ENCODE results near the gene NTHL1.

The NTHL1 gene

DNA sequence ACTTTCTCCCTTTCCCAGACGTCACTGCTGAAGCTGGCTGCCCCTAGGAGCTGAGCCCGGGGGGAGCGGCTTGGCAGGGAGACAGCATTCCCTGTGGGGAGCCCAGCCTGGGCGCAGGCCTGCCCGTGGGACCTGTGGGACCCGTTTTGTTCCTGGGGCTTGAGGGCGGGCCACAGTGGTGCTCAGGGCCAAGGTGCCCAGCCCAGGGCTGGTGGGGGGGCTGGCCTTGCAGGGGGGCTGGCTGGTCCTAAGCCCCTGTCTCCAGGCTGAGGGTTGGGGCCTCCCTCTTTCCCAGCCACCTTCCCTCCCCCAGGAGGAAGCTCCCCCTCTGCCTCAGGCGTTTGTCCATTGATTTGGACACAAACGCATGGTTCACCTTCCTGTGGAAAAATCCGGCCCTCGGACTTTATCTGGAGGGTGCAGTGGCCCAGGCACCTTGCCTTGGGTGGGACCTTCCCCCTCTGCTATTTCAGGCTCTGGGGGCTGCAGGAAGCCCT, 16.5 kb downstream of the NTHL1 start:
- in situ Hi-C loops (cut with HindIII; ENCODE audit: low sequenced_read_pairs) = no loop called here

DNA sequence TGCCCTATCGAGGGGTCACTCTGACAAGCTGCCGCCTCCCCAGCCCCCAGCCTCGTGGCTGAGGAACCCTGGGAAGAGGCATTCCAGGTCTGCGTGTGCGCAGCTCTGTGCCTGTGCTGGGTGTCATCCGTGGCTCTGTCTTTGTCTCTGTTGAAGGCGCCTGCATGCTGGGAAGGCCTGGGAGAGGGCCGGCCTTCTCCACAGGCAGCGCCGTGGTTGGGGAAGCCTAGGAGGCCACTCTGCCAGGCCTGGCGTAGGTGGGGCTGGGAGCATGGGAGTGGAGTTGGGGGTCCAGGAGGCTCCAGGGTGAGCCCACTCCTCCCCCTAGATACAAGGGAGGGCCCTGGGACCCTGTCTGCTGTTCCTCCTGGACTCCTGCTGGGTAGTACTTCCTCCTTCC, 17.6 kb downstream of the NTHL1 start:
- in situ Hi-C loops (cut with HindIII; ENCODE audit: low sequenced_read_pairs) = no loop called here

DNA sequence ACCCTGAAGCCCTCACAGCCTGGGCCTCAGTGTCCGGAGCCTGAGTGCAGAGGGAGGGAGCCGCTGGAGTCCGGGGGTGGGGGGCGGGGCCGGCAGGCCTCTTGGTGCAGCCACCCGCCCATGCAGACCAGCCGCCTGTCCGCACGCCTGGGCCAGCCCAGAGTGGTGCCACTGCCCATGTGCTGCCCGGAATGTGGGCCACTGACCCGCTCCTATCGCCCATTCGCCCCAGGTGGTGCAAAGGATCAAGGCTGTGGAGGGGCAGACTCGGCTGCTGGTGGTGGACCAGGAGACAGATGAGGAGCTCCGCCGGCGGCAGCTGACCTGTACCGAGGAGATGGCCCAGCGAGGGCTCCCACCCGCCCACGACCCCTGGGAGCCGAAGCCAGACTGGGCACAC, 18.3 kb downstream of the NTHL1 start:
- in situ Hi-C loops (cut with HindIII; ENCODE audit: low sequenced_read_pairs) = no loop called here

DNA sequence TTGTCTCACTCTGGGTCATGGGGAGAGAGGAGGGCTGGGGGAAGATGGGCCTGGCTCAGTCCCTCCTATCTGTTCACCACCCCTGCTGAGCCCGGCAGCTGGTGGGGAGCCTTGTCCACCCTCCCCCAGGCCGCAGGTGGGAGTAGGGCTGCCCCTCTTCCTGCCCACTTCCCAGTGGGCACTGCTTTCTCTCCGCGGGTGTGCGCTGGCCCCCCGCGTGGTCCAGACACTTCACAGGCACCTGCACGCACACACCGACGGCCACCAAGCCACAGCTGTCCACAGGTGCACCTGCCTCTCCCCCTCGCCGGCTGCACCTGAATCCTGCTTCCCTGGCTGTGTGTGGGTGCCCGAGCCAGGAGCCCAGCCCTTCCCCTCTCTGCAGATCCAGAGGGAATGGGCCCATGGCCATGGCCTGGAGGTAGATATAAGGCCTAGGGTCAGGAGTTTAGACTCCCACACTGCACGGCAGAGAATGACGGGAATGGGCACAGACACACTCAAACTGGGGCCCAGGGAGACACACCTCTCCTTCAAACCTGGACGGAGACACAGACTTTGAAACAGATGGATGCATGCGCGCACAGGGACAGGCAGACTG, 18.9 kb downstream of the NTHL1 start:
- in situ Hi-C loops (cut with HindIII; ENCODE audit: low sequenced_read_pairs) = no loop called here

DNA sequence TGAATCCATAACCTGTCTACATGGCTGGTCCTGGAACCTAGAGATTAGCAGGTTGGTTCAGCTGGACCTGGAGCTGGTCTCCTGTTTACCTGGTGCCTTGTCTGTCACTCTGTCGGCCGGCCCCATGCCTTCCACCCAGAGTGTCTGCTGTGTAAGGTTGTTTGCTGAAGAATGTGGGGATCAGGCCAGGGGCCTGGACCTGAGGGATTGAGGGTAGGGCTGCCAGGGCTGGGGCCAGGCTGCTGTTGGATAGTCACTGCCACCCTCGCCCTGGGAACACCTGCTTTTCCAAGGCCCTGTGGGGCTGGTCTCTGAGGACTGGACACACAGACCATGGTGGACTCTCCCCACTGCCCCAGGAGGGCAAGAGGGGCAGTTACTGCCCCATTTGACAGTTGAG, 19.5 kb downstream of the NTHL1 start:
- in situ Hi-C loops (cut with HindIII; ENCODE audit: low sequenced_read_pairs) = no loop called here

DNA sequence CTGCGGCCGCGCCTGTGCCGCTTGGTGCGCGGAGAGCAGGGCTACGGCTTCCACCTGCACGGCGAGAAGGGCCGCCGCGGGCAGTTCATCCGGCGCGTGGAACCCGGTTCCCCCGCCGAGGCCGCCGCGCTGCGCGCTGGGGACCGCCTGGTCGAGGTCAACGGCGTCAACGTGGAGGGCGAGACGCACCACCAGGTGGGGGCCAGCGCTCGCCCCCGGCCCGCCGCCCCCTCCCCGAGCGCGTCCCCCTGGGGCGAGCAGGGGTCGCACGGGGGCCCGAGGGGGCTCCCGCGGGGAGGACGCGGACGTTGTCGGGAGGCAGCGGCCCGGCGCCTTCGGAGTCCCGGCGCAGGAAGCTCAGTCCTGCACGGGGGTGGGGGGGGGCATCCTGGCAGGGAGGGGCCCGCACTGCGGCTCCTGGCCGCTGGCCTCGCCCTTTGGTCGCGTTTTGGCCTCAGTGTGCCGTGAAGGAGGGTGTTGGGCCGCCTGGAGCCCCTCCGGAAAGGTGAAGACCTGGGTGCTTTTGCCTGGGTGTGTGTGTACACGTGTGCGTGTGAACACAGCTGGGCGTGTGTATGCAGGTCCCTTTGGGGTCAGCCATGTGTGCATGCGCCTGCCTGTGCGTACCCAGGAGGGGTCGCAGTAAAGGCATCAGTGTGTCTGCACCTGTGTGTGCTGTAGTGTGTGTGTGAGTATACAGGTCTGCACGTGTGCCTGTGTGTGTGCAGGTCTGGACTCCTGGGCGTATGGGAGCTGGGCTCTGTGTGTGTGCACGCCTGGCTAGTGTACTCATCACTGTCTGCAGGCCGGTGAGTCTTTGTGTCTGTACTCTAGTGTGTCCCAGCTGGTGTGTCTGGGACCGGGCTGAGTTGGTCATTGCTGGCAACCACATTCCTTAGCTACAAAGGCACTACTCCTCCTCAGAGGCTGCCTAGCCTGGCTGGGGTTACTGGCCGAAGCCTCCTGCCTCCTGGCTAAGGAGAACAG, 20.3 kb downstream of the NTHL1 start:
- in situ Hi-C loops (cut with HindIII; ENCODE audit: low sequenced_read_pairs) = no loop called here

- in situ Hi-C loops (cut with HindIII; ENCODE audit: low sequenced_read_pairs) = no loop called here
These were observed 21.1 kb downstream of the NTHL1 start, which contains the start of gene NHERF2 for GRCh38 chr16:2026461-2027023. TSS of gene NHERF2 (plus strand) at chr16:2026902. CDS start at chr16:2027006, 104 bp downstream.

DNA sequence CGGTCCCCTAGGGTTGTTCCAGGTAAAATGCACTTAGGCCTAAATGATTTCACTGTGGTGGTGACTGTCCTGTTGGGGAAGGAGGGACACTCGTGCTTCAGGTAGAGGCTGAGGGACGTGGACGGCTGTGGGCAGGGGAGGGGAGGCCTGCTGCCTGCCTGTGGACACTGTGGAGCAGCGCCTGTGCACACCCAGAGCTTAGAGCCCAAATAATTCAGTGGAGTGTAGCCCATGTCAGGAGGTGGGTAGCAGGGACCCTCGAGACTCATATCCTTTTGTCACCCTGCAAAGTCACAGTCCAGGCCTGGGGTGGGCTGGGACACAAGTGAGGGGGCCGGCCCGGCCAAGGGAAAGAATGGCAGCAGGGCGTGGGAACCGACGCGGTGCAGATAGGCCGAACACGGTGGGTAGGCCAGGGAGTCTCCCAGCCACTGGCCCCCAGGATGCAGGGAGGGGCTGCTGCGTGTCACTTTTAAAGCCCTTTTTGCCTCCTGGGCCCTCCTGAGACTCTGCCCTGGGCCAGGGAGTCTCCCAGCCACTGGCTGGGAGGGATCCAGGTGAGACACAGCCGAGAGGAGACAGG, 21.7 kb downstream of the NTHL1 start:
- in situ Hi-C loops (cut with HindIII; ENCODE audit: low sequenced_read_pairs) = no loop called here

- in situ Hi-C loops (cut with HindIII; ENCODE audit: low sequenced_read_pairs) = no loop called here
These were observed 22.4 kb downstream of the NTHL1 start for GRCh38 chr16:2025251-2025650.

DNA sequence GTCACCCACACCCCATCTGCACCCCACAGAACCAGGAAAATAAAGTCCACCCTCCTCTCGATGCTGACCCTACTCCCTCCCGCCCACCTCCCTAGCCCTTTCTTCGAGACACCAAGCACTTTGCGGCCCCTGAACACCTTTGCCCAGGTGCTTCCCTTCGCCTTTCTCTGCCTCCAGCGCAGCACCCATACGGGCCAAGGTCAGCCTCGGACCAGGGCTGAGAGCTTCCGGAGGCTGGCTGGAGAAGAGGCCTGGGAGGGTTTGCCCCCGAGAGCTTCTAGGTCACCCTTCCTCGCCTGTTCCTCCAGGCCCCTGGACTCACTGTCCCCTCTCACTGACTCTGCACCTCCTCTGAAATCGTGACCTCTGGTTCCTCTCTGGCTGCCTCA, 23.6 kb downstream of the NTHL1 start:
- in situ Hi-C loops (cut with HindIII; ENCODE audit: low sequenced_read_pairs) = no loop called here

DNA sequence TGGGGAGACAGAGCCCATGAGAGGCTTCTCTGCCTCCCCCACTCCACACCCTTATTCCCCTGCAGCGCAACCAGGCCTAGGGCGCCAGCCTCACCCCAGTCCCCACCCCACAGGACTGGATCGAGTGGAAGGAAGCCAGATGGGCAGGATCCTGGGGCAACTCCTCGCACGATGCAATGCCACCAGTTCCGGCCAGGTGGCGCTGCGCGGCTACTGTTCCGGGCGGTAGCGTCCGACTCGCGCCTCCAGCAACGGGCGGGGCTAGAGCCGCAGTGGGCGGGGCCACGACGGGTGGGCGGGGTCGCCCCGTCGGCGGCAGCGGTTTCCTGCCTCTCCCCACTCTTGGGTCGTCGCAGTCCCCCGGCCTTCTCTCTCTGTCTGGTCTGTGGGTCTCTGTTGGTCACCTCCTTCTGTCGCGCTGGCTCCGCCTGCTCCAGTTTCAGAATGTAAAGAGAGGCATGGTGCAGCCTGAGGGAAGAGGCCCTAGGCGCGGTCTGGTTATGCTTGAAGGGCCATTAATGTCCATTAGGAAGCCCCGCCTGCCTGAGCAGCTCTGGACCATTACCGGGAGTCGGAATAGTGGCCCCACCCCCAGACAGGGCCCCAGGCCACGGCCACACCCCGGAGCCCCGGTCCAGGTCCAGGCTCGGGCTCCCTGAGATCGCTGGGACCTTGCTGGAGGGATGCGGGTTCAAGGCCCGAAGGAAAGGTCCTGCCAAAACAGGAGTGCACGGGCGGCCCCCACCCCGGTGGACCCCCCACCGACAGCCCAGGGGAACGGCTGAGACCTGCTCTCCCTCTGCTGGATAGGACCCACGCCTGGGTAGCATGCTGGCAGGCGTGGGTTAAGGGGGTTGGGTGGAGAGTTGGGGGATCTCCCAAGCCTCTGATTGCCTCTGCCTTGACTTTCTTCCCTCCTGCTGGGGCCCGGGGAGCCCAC, 24.3 kb downstream of the NTHL1 start:
- in situ Hi-C loops (cut with HindIII; ENCODE audit: low sequenced_read_pairs) = no loop called here

DNA sequence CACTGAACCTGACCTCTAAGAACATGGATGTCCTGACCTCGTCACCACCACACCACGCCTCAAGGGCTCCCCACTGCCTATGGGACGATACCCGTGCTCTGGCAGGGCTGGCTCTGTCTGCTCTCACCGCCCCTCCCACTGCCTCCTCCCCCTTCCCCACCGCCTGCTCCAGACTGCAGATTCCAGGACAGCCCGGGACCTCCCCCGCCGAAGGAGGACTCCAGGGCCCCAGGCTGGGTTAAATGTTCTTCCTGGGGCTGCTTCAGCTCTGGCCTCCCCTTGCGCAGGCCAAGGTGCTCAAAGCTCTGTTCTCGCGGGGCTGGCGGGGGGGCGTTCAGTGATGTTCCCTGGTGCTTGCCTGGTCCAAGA, 24.9 kb downstream of the NTHL1 start:
- in situ Hi-C loops (cut with HindIII; ENCODE audit: low sequenced_read_pairs) = no loop called here

DNA sequence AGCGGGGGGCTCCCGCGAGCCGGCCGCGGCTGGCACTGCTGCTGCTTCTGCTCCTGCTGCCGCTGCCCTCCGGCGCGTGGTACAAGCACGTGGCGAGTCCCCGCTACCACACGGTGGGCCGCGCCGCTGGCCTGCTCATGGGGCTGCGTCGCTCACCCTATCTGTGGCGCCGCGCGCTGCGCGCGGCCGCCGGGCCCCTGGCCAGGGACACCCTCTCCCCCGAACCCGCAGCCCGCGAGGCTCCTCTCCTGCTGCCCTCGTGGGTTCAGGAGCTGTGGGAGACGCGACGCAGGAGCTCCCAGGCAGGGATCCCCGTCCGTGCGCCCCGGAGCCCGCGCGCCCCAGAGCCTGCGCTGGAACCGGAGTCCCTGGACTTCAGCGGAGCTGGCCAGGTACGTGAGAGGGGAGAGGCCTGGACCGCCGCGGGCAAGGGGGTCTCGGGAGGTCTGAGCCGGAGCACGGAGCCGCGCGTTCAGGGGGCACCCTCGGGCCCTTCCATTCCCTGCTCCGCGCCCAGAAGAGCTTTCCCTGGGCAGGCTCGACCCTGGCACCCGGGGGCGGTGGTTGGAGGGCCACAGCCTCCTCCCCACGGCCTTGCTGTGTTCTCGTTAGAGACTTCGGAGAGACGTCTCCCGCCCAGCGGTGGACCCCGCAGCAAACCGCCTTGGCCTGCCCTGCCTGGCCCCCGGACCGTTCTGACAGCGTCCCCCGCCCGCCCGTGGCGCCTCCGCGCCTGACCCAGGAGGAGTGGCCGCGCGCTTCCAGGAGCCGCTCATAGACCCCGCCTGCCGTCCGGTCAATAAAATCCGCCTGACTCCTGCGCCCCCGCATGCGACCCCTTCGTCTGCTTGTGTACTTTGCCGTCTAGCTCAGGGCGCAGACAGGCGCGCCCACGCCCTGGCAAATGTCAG, 27.5 kb downstream of the NTHL1 start:
- in situ Hi-C loops (cut with HindIII; ENCODE audit: low sequenced_read_pairs) = no loop called here

- in situ Hi-C loops (cut with HindIII; ENCODE audit: low sequenced_read_pairs) = no loop called here
These were observed 28.1 kb downstream of the NTHL1 start, which contains the start of gene NPW for GRCh38 chr16:2019518-2019920. TSS of gene NPW (plus strand) at chr16:2019785.

DNA sequence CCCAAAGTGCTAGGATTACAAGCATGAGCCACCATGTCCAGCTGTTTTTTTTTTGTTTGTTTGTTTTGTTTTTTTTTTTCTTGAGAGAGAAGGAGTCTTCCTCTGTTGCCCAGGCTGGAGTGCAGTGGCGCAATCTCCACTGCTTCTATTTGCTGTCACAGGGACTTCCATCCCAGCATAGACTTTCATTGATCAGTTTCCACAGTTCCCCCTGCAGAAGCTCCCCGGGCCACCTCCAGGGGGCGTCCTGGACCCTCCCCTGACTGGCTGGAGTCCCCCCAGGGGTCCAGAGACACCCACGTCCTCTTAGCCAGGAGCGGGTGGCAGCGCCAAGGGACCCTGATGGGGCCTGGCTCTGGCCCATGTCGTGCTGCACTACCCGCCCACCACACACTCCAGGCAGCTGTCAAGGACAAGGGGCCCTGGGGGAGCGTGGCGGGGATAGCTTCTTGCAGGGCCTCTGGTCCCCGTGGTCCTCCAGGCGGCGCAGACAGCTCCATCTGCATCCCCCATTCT, 31.2 kb downstream of the NTHL1 start:
- in situ Hi-C loops (cut with HindIII; ENCODE audit: low sequenced_read_pairs) = no loop called here

GRCh38 chr16:2015947-2016208, 31.8 kb downstream of the NTHL1 start:
- in situ Hi-C loops (cut with HindIII; ENCODE audit: low sequenced_read_pairs) = no loop called here

DNA sequence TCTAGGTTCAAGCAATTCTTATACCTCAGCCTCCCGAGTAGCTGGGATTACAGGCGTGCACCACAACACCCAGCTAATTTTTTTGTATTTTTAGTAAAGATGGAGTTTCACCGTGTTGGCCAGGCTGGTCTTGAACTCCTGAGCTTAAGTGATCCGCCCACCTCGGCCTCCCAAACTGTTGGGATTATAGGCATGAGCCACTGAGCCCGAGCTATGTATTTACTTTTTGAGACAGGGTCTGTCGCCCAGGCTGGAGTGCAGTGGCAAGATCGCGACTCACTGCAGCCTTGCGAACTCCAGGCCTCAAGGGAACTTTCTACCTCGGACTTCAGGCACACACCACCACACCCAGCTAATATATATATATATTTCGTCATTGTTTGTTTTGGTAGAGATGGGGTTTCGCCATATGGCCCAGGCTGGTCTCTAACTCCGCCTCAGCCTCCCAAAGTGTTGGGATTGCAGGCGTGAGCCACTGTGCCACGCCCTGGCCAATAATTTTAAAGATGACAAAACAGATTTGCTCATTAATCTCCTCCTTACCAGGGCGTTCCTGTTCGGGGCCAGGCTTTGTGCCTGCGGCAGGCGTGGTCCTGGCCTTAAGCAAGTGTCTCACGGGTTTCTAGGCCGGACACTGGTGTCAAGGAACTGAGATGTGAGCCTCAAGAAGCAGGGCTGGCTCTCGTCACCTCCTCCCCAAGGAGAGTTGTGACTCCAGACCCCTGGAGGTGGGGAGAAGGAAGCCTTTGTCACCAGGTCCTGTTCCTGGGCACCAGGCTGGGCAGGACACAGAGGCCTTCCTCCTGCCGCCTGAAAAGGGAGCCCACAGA, 32.3 kb downstream of the NTHL1 start:
- in situ Hi-C loops (cut with HindIII; ENCODE audit: low sequenced_read_pairs) = no loop called here

- in situ Hi-C loops (cut with HindIII; ENCODE audit: low sequenced_read_pairs) = no loop called here
These were observed 34.1 kb downstream of the NTHL1 start for GRCh38 chr16:2013527-2013926.
